ENCODE data around the gene OLFM1. TPM values are rescaled to one million over a fixed set of nuclear protein-coding genes. Genes with fewer than 3 reads are reported as not detected.
A peak's percentile ranks its signal among the peaks of the same experiment; 100 is the strongest.

OLFM1 gene
- total RNA-seq, 4 donors from 2014 or later = 3.4 to 8.5 (median 6.7) TPM

- no peak overlapping the region for H3K4me3 ChIP-seq
- no peak overlapping the region for H3K27ac ChIP-seq
- TF ChIP-seq, protein P1, sequence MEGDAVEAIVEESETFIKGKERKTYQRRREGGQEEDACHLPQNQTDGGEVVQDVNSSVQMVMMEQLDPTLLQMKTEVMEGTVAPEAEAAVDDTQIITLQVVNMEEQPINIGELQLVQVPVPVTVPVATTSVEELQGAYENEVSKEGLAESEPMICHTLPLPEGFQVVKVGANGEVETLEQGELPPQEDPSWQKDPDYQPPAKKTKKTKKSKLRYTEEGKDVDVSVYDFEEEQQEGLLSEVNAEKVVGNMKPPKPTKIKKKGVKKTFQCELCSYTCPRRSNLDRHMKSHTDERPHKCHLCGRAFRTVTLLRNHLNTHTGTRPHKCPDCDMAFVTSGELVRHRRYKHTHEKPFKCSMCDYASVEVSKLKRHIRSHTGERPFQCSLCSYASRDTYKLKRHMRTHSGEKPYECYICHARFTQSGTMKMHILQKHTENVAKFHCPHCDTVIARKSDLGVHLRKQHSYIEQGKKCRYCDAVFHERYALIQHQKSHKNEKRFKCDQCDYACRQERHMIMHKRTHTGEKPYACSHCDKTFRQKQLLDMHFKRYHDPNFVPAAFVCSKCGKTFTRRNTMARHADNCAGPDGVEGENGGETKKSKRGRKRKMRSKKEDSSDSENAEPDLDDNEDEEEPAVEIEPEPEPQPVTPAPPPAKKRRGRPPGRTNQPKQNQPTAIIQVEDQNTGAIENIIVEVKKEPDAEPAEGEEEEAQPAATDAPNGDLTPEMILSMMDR (IDR thresholded peaks at IDR 0.05 in 4 of 5, conservative IDR thresholded peaks at IDR 0.05 in 1 of 5) = no peak
- no peak for TF ChIP-seq POLR2A (IDR thresholded peaks at IDR 0.05)
- DNase-seq (no peak), ATAC-seq (no peak)
- in situ Hi-C loops (cut with MboI; ENCODE audit: low sequenced_read_pairs in 4 of 4) (no loop called here), intact Hi-C loops (cut with DNase I; ENCODE audit: low total_unique reads) (no loop called here)
- H3K9me3 ChIP-seq = no peaks in the 10 kb centered on the region
- H3K4me1 ChIP-seq = peaks cover 21 to 22% of the 10 kb centered on the region in 2 donors
- no peaks in the 10 kb centered on the region for H3K27me3 ChIP-seq
- no peaks in the 10 kb centered on the region for H3K36me3 ChIP-seq
Observed at GRCh38 chr9:135122316-135122715, 34.8 kb downstream of the OLFM1 start.

- H3K9me3 ChIP-seq = no peaks in the 10 kb centered on the region
- no peak for TF ChIP-seq POLR2A (IDR thresholded peaks at IDR 0.05)
- TF ChIP-seq, protein P1 (IDR thresholded peaks at IDR 0.05 in 4 of 5, conservative IDR thresholded peaks at IDR 0.05 in 1 of 5) = no peak
- H3K4me3 ChIP-seq = no peak overlapping the region
- peak overlapping the region; percentile 41 to 79 (median 61) for H3K27ac ChIP-seq
- H3K4me1 ChIP-seq = peaks cover 21 to 22% of the 10 kb centered on the region in 2 donors
- H3K27me3 ChIP-seq = no peaks in the 10 kb centered on the region
- no peak for DNase-seq
- intact Hi-C loops (cut with DNase I; ENCODE audit: low total_unique reads) = no loop called here
- ATAC-seq = no peak
- H3K36me3 ChIP-seq = no peaks in the 10 kb centered on the region
- in situ Hi-C loops (cut with MboI; ENCODE audit: low sequenced_read_pairs in 4 of 4) = no loop called here
Observed at GRCh38 chr9:135123126-135123772, 35.8 kb downstream of the OLFM1 start.

- ATAC-seq (peak; percentile 15 to 62), DNase-seq (peak; percentile 55 to 56)
- peak overlapping the region; percentile 41 to 79 (median 61) for H3K27ac ChIP-seq
- no peaks in the 10 kb centered on the region for H3K27me3 ChIP-seq
- no peak overlapping the region for H3K4me3 ChIP-seq
- TF ChIP-seq, protein P1 (IDR thresholded peaks at IDR 0.05 in 4 of 5, conservative IDR thresholded peaks at IDR 0.05 in 1 of 5) = no peak
- TF ChIP-seq POLR2A (IDR thresholded peaks at IDR 0.05) = peak in 1 of 2 donors; percentile 9
- in situ Hi-C loops (cut with MboI; ENCODE audit: low sequenced_read_pairs in 4 of 4) = no loop called here
- no peaks in the 10 kb centered on the region for H3K36me3 ChIP-seq
- intact Hi-C loops (cut with DNase I; ENCODE audit: low total_unique reads) = no loop called here
- no peaks in the 10 kb centered on the region for H3K9me3 ChIP-seq
- peaks cover 21 to 22% of the 10 kb centered on the region in 2 donors for H3K4me1 ChIP-seq
Observed at GRCh38 chr9:135123773-135124134, 36.3 kb downstream of the OLFM1 start.

- H3K4me3 ChIP-seq = no peak overlapping the region
- in situ Hi-C loops (cut with MboI; ENCODE audit: low sequenced_read_pairs in 4 of 4) (no loop called here), intact Hi-C loops (cut with DNase I; ENCODE audit: low total_unique reads) (loop anchor here (1.0 to 5.0 kb wide), 2 partner anchors 23 to 1064 kb away; no protein-coding TSS in a partner anchor)
- no peaks in the 10 kb centered on the region for H3K36me3 ChIP-seq
- no peaks in the 10 kb centered on the region for H3K27me3 ChIP-seq
- peak; percentile 95 to 99 for ATAC-seq
- peaks cover 21 to 22% of the 10 kb centered on the region in 2 donors for H3K4me1 ChIP-seq
- TF ChIP-seq, protein P1 (IDR thresholded peaks at IDR 0.05 in 4 of 5, conservative IDR thresholded peaks at IDR 0.05 in 1 of 5) = peak in 1 of 5 experiments; percentile 13
- TF ChIP-seq POLR2A (IDR thresholded peaks at IDR 0.05) = peak in 1 of 2 donors; percentile 39
- DNase-seq = peak; percentile 93 to 97
- H3K27ac ChIP-seq = peak overlapping the region; percentile 77 to 88 (median 82)
- H3K9me3 ChIP-seq = no peaks in the 10 kb centered on the region
Observed at GRCh38 chr9:135126451-135127187, 39.2 kb downstream of the OLFM1 start.

Data from gastrocnemius medialis (tissue), 4 donors.